ENCODE results near the gene PMPCA.

DNA sequence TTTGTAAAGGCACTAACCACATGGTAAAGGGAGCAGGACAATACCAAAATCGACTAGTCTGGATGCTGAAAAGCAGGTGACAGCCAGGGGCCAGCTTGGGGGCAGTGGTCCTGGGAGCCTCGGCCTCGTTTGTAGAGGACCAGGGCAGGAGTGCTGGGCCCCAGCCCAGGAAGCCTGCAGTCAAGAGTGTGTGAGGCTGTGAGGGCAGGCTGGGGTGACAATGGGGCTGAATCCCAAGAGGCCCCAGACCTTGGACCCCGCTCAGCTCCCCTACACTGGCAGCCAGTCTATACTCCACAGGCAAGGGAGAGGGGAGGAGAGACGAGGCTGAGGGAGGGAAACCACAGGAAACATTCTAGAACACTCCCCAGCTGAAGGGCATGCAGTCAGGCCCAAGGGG lies 31.8 kb downstream of the PMPCA start:
- TF ChIP-seq EP300 (IDR thresholded peaks at IDR 0.05; ENCODE audit: borderline replicate concordance in 1 of 2, low read depth in 2 of 2, low read length in 2 of 2) (no peak), PHF8 (conservative IDR thresholded peaks at IDR 0.05; ENCODE audit: low read depth, low read length) (no peak), ZNF274 (IDR thresholded peaks at IDR 0.05; ENCODE audit: borderline replicate concordance, extremely low read depth, low read length) (no peak), BRCA1 (IDR thresholded peaks at IDR 0.05; ENCODE audit: low read depth, low read length) (no peak), CREB1 (IDR thresholded peaks at IDR 0.05) (no peak), EZH2 (IDR thresholded peaks at IDR 0.05; ENCODE audit: low read depth, low read length, severe bottlenecking) (no peak)
- TF ChIP-seq, protein P1, sequence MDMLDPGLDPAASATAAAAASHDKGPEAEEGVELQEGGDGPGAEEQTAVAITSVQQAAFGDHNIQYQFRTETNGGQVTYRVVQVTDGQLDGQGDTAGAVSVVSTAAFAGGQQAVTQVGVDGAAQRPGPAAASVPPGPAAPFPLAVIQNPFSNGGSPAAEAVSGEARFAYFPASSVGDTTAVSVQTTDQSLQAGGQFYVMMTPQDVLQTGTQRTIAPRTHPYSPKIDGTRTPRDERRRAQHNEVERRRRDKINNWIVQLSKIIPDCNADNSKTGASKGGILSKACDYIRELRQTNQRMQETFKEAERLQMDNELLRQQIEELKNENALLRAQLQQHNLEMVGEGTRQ (IDR thresholded peaks at IDR 0.05; ENCODE audit: low read length): no peak

All from H1 (cell line).